ENCODE measurements around the gene ADGRA1. TPM values are rescaled to one million over a fixed set of nuclear protein-coding genes. Genes with fewer than 3 reads are reported as not detected.

ADGRA1 gene
- total and polyA plus RNA-seq, 3 experiments from 2014 or later = not detected

- DNase-seq = no peak
- Histone ChIP-seq H3K27me3 (ENCODE audit: insufficient read depth, low read length, poor library complexity, severe bottlenecking) (no peaks in the 10 kb centered on the region), H3K4me3 (ENCODE audit: low read length) (no peak overlapping the region), H3K9me3 (ENCODE audit: low read length) (no peaks in the 10 kb centered on the region), H3K27ac (ENCODE audit: low read depth, low read length) (no peak overlapping the region), H3K36me3 (ENCODE audit: insufficient read depth, low read length) (no peaks in the 10 kb centered on the region), H3K4me1 (ENCODE audit: insufficient read depth, low read length) (no peaks in the 10 kb centered on the region)
- H3K4me3 Mint-ChIP-seq = no peak overlapping the region
- H3K9me3 Mint-ChIP-seq = no peaks in the 10 kb centered on the region
- H3K27me3 Mint-ChIP-seq = peaks cover 1 to 11% of the 10 kb centered on the region in 2 donors
- CTCF ChIA-PET = no interaction called here
- no peaks in the 10 kb centered on the region for H3K36me3 Mint-ChIP-seq
- no peak overlapping the region for H3K27ac Mint-ChIP-seq
- POLR2A ChIA-PET = no interaction called here
- H3K4me1 Mint-ChIP-seq = peaks cover 3 to 9% (median 4%) of the 10 kb centered on the region in 3 donors
Measured at GRCh38 chr10:133098426-133099124, 10.9 kb downstream of the ADGRA1 start.

DNA sequence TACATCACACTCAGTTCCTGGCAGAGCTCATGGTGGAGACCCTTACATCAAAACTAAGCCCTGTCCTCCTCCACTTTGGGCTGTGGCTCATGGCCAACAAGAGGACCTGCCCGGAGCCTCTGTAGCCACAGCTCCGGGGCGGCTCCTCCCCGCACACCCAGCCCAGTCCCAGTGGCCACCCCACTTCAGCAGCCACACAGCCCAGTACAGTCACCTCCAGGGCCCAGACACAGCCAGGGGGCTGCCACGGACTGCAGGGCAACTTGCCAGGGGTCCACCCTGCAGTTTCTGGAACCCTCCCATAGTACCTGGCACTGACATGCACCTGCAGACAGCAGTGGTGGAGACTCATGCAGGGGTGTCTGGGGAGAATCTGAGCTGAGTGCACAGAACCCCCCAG lies 11.8 kb downstream of the ADGRA1 start:
- CTCF ChIA-PET = no interaction called here

DNA sequence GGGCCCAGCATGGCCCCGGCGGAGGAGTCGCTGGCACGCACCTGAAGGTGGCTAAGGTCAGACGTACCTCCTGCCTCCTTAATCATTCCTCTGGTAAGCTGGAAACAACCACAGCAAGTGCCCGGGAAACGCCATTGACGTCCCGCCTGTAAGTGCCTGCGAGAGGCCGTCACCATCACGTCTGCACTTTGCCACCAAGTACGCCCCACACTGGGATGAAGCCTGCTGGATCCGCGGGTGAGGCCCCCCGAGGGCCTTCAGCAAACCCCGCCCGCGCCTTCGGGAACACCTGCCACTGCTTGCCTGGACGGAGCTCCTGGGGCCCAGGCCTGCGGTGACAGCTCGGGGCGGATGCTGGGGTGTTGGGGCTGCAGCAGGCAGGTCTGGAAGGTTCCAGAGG lies 12.5 kb downstream of the ADGRA1 start:
- Histone ChIP-seq H3K4me3 (ENCODE audit: low read length) (no peak overlapping the region), H3K36me3 (ENCODE audit: insufficient read depth, low read length) (no peaks in the 10 kb centered on the region), H3K27me3 (ENCODE audit: insufficient read depth, low read length, poor library complexity, severe bottlenecking) (no peaks in the 10 kb centered on the region), H3K4me1 (ENCODE audit: insufficient read depth, low read length) (no peaks in the 10 kb centered on the region), H3K27ac (ENCODE audit: low read depth, low read length) (no peak overlapping the region), H3K9me3 (ENCODE audit: low read length) (no peaks in the 10 kb centered on the region)
- no peaks in the 10 kb centered on the region for H3K36me3 Mint-ChIP-seq
- peaks cover 3 to 9% (median 4%) of the 10 kb centered on the region in 3 donors for H3K4me1 Mint-ChIP-seq
- no peaks in the 10 kb centered on the region for H3K9me3 Mint-ChIP-seq
- H3K27me3 Mint-ChIP-seq = peaks cover 1 to 11% of the 10 kb centered on the region in 2 donors
- CTCF ChIA-PET = no interaction called here
- no peak overlapping the region for H3K4me3 Mint-ChIP-seq
- POLR2A ChIA-PET = no interaction called here
- no peak overlapping the region for H3K27ac Mint-ChIP-seq
- no peak for DNase-seq

More for the DNA sequence above, 11.8 kb downstream of the ADGRA1 start:
- Mint-ChIP-seq H3K36me3 (no peaks in the 10 kb centered on the region), H3K27ac (peak overlapping the region in 1 of 8 donors; percentile 9), H3K4me3 (no peak overlapping the region), H3K27me3 (peaks cover 1 to 11% of the 10 kb centered on the region in 2 donors), H3K4me1 (peaks cover 3 to 9% (median 4%) of the 10 kb centered on the region in 3 donors), H3K9me3 (no peaks in the 10 kb centered on the region)
- H3K9me3 ChIP-seq (ENCODE audit: low read length) = no peaks in the 10 kb centered on the region
- H3K4me3 ChIP-seq (ENCODE audit: low read length) = no peak overlapping the region
- no peak for DNase-seq
- no peaks in the 10 kb centered on the region for H3K4me1 ChIP-seq (ENCODE audit: insufficient read depth, low read length)
- H3K36me3 ChIP-seq (ENCODE audit: insufficient read depth, low read length) = no peaks in the 10 kb centered on the region
- POLR2A ChIA-PET = no interaction called here
- no peak overlapping the region for H3K27ac ChIP-seq (ENCODE audit: low read depth, low read length)
- H3K27me3 ChIP-seq (ENCODE audit: insufficient read depth, low read length, poor library complexity, severe bottlenecking) = no peaks in the 10 kb centered on the region

GRCh38 chr10:133100706-133101415 lies 13.1 kb downstream of the ADGRA1 start:
- CTCF ChIA-PET = no interaction called here
- H3K4me3 ChIP-seq (ENCODE audit: low read length) = no peak overlapping the region

GRCh38 chr10:133101416-133101810 lies 13.7 kb downstream of the ADGRA1 start:
- no peaks in the 10 kb centered on the region for H3K36me3 Mint-ChIP-seq
- ChIA-PET POLR2A (no interaction called here), CTCF (no interaction called here)
- no peak for DNase-seq
- H3K4me1 Mint-ChIP-seq = peaks cover 3 to 9% (median 4%) of the 10 kb centered on the region in 3 donors
- Histone ChIP-seq H3K27me3 (ENCODE audit: insufficient read depth, low read length, poor library complexity, severe bottlenecking) (no peaks in the 10 kb centered on the region), H3K4me1 (ENCODE audit: insufficient read depth, low read length) (no peaks in the 10 kb centered on the region), H3K4me3 (ENCODE audit: low read length) (no peak overlapping the region), H3K9me3 (ENCODE audit: low read length) (no peaks in the 10 kb centered on the region), H3K36me3 (ENCODE audit: insufficient read depth, low read length) (no peaks in the 10 kb centered on the region), H3K27ac (ENCODE audit: low read depth, low read length) (no peak overlapping the region)
- H3K27me3 Mint-ChIP-seq = peaks cover 1 to 11% of the 10 kb centered on the region in 2 donors
- H3K9me3 Mint-ChIP-seq = no peaks in the 10 kb centered on the region
- H3K4me3 Mint-ChIP-seq = peak overlapping the region in 1 of 7 donors; percentile 51
- no peak overlapping the region for H3K27ac Mint-ChIP-seq

More at GRCh38 chr10:133100706-133101415, 13.1 kb downstream of the ADGRA1 start:
- Histone ChIP-seq H3K4me1 (ENCODE audit: insufficient read depth, low read length) (no peaks in the 10 kb centered on the region), H3K9me3 (ENCODE audit: low read length) (no peaks in the 10 kb centered on the region), H3K27me3 (ENCODE audit: insufficient read depth, low read length, poor library complexity, severe bottlenecking) (no peaks in the 10 kb centered on the region), H3K27ac (ENCODE audit: low read depth, low read length) (no peak overlapping the region), H3K36me3 (ENCODE audit: insufficient read depth, low read length) (no peaks in the 10 kb centered on the region)
- H3K27ac Mint-ChIP-seq = peak overlapping the region in 1 of 8 donors; percentile 19
- peaks cover 1 to 11% of the 10 kb centered on the region in 2 donors for H3K27me3 Mint-ChIP-seq
- H3K4me3 Mint-ChIP-seq = peak overlapping the region in 2 of 7 donors; percentile 25 to 51
- POLR2A ChIA-PET = no interaction called here
- H3K9me3 Mint-ChIP-seq = no peaks in the 10 kb centered on the region
- no peak for DNase-seq
- H3K4me1 Mint-ChIP-seq = peaks cover 3 to 9% (median 4%) of the 10 kb centered on the region in 3 donors
- H3K36me3 Mint-ChIP-seq = no peaks in the 10 kb centered on the region

- DNase-seq = no peak
- H3K36me3 ChIP-seq (ENCODE audit: insufficient read depth, low read length) = no peaks in the 10 kb centered on the region
- ChIA-PET POLR2A (no interaction called here), CTCF (no interaction called here)
- no peaks in the 10 kb centered on the region for H3K4me1 ChIP-seq (ENCODE audit: insufficient read depth, low read length)
- H3K4me1 Mint-ChIP-seq = peaks cover 3 to 9% (median 4%) of the 10 kb centered on the region in 3 donors
- no peak overlapping the region for H3K4me3 Mint-ChIP-seq
- H3K36me3 Mint-ChIP-seq = peaks cover 0 to 4% (median 0%) of the 10 kb centered on the region in 3 donors
- peaks cover 0 to 7% of the 10 kb centered on the region in 2 donors for H3K27me3 Mint-ChIP-seq
- no peak overlapping the region for H3K4me3 ChIP-seq (ENCODE audit: low read length)
- H3K27ac Mint-ChIP-seq = no peak overlapping the region
- no peaks in the 10 kb centered on the region for H3K9me3 ChIP-seq (ENCODE audit: low read length)
- H3K9me3 Mint-ChIP-seq = peaks cover 4 to 9% (median 6%) of the 10 kb centered on the region in 5 donors
- H3K27me3 ChIP-seq (ENCODE audit: insufficient read depth, low read length, poor library complexity, severe bottlenecking) = no peaks in the 10 kb centered on the region
- H3K27ac ChIP-seq (ENCODE audit: low read depth, low read length) = no peak overlapping the region
Measured at GRCh38 chr10:133102415-133103095, 14.8 kb downstream of the ADGRA1 start.

DNA sequence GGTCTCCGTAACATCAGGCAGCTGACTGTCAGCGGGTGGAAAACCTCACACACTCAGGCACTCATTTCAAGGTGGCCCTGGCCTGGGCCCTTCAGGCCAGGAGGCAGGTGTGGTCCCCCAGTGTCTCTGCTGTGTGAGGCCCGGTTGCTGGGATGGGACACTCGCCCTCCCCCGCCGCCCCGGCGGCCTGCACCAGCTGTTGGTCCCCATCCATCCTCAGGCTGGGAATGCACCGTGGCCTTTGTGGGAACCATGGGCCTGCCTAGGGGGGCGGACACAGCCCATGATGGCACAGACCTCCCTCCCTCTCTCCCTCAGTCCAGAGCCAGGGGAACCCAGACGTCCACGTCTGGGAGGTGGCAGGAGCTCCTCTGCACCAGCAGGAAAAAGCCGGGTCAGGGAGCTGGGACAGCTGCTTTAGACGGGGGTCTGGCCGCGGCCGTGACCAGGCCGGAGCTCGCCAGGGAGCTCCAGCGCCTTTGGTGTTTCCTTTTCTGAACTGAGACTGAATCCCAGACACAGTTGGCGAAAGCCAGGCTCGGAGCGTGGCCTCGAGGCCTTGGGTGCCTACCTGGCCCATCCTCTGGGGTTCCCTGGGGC lies 15.7 kb downstream of the ADGRA1 start:
- no peak overlapping the region for H3K27ac ChIP-seq (ENCODE audit: low read depth, low read length)
- no peaks in the 10 kb centered on the region for H3K27me3 ChIP-seq (ENCODE audit: insufficient read depth, low read length, poor library complexity, severe bottlenecking)
- DNase-seq = no peak
- H3K36me3 Mint-ChIP-seq = peaks cover 0 to 5% (median 0%) of the 10 kb centered on the region in 3 donors
- peaks cover 0 to 7% of the 10 kb centered on the region in 2 donors for H3K27me3 Mint-ChIP-seq
- H3K4me3 Mint-ChIP-seq = no peak overlapping the region
- peak overlapping the region in 1 of 8 donors; percentile 41 for H3K27ac Mint-ChIP-seq
- H3K9me3 ChIP-seq (ENCODE audit: low read length) = no peaks in the 10 kb centered on the region
- POLR2A ChIA-PET = no interaction called here
- H3K36me3 ChIP-seq (ENCODE audit: insufficient read depth, low read length) = no peaks in the 10 kb centered on the region
- CTCF ChIA-PET = no interaction called here
- no peaks in the 10 kb centered on the region for H3K4me1 ChIP-seq (ENCODE audit: insufficient read depth, low read length)
- peaks cover 3 to 9% (median 4%) of the 10 kb centered on the region in 3 donors for H3K4me1 Mint-ChIP-seq
- H3K9me3 Mint-ChIP-seq = peaks cover 6 to 13% (median 10%) of the 10 kb centered on the region in 5 donors
- no peak overlapping the region for H3K4me3 ChIP-seq (ENCODE audit: low read length)
